Panc1 (cell line): ENCODE results near the gene KLK8. TPM values are rescaled to one million over a fixed set of nuclear protein-coding genes. Genes with fewer than 3 reads are reported as not detected.

Experiments
- ATAC-seq: fragments of 200-7000 bp; cut with Tn5 transposase; 2 replicates; pipeline ENCODE4 v1.9.1; 2020; ENCODE audit warnings: mild to moderate bottlenecking, moderate library complexity
- Bru-seq: library from RNA; stranded (reverse); fragments of 400-500 nt; gene quantifications from one replicate; lab custom pipeline; 2021; lab: Mats Ljungman, UMichigan
- BruChase-seq, 2 experiments: library from RNA; stranded (reverse); fragments of 400-500 nt; gene quantifications; one replicate each; lab custom pipeline; 2021; lab: Mats Ljungman, UMichigan
- BruUV-seq: library from RNA; stranded (reverse); fragments of 400-500 nt; replicated peaks from 2 replicates; lab custom pipeline; 2021; lab: Mats Ljungman, UMichigan
- CTCF ChIA-PET: fragments of 300-600 bp; sonication (Branson Sonifier 250); formaldehyde crosslinking; loops from one replicate; lab custom pipeline; 2022; ENCODE audit warnings: antibody characterized with exemption; lab: Charles Lee
- POLR2A ChIA-PET: fragments of 300-600 bp; sonication (Branson Sonifier 250); formaldehyde crosslinking; loops from one replicate; lab custom pipeline; 2022; ENCODE audit warnings: antibody characterized with exemption; lab: Charles Lee
- DNase-seq: peaks from one replicate; pipeline ENCODE4 v3.0.0-alpha.2; 2010; ENCODE audit warnings: low read depth, low spot score
- H3K27ac ChIP-seq: 2 replicates; pipeline ENCODE4 v1.5.1; 2011; ENCODE audit warnings: mild to moderate bottlenecking, low read length, inconsistent platforms
- H3K27me3 ChIP-seq: fragments of 200-500 bp; sonication (Bioruptor generic); 2 replicates; pipeline ENCODE4 v1.6.0; 2014; ENCODE audit warnings: low read length, inconsistent platforms; ENCODE audit not compliant: control insufficient read depth, insufficient read depth
- H3K36me3 ChIP-seq: fragments of 200-500 bp; sonication (Bioruptor generic); 2 replicates; pipeline ENCODE4 v1.5.1; 2014; ENCODE audit warnings: inconsistent platforms, mild to moderate bottlenecking, low read length, moderate library complexity; ENCODE audit not compliant: control insufficient read depth, insufficient read depth
- H3K4me1 ChIP-seq: 2 replicates; pipeline ENCODE4 v1.5.1; 2011; ENCODE audit warnings: inconsistent platforms, mild to moderate bottlenecking, low read length, moderate library complexity; ENCODE audit not compliant: control insufficient read depth, insufficient read depth
- H3K4me3 ChIP-seq, 2 experiments: 2 replicates each; pipeline ENCODE4 v1.5.1; 2011 to 2012; ENCODE audit warnings: low read depth in 2 of 2, low read length in 2 of 2, mild to moderate bottlenecking in 2 of 2, inconsistent platforms in 1 of 2, moderate library complexity in 1 of 2
- H3K9me3 ChIP-seq: fragments of 200-500 bp; sonication (Bioruptor generic); 2 replicates; pipeline ENCODE4 v1.5.1; 2014; ENCODE audit warnings: low read depth, mild to moderate bottlenecking, inconsistent platforms, low read length, moderate library complexity; ENCODE audit not compliant: control insufficient read depth, insufficient read depth
- CTCF ChIP-seq: fragments of 450-650 bp; IDR thresholded peaks from 2 replicates; pipeline ENCODE4 v1.5.1; 2017; ENCODE audit warnings: mild to moderate bottlenecking
- POLR2AphosphoS5 ChIP-seq: IDR thresholded peaks from 2 replicates; pipeline ENCODE4 v1.6.1; 2012; ENCODE audit warnings: mild to moderate bottlenecking, low read depth, low read length, moderate library complexity
- SIN3A ChIP-seq: IDR thresholded peaks from 2 replicates; pipeline ENCODE4 v1.6.1; 2012; ENCODE audit warnings: low read depth, mild to moderate bottlenecking, low read length, moderate library complexity, borderline replicate concordance; ENCODE audit not compliant: insufficient read depth
- TCF7L2 ChIP-seq: IDR thresholded peaks from 2 replicates; pipeline ENCODE4 v1.6.1; 2011; ENCODE audit warnings: mild to moderate bottlenecking, low read depth, low read length, inconsistent platforms
- in situ Hi-C: cut with HindIII; loops from 2 replicates; pipeline ENCODE4 v1.10.0; 2016; ENCODE audit warnings: low sequenced_read_pairs, low pct_unique_long_range_greater_than_20kb
- intact Hi-C: fragments of 100-400 bp; cut with micrococcal nuclease; formaldehyde crosslinking; loops from one replicate; pipeline ENCODE4 v1.10.0; 2022; ENCODE audit not compliant: unreplicated experiment
- long read RNA-seq: library from polyadenylated mRNA; unstranded; transcript quantifications from one replicate; pipeline ENCODE4 v2.0.0, GENCODE V29; 2021; ENCODE audit not compliant: unreplicated experiment
- polyA plus RNA-seq: library from polyadenylated mRNA; unstranded; fragments of >200 nt; gene quantifications from one replicate; pipeline ENCODE4 v1.2.1, GENCODE V29; 2012; ENCODE audit warnings: missing spikeins; ENCODE audit not compliant: insufficient read length
- total RNA-seq: library from RNA; stranded (reverse); gene quantifications from one replicate; pipeline ENCODE4 v1.2.1, GENCODE V29; 2021; ENCODE audit not compliant: unreplicated experiment
- TF ChIP-seq, protein P1 (sequence below), 2 experiments: IDR thresholded peaks; 2 replicates each; pipeline ENCODE4 v1.6.1; 2011 to 2012; ENCODE audit warnings: low read depth in 2 of 2, control low read depth in 1 of 2, low read length in 1 of 2, mild to moderate bottlenecking in 1 of 2, moderate library complexity in 1 of 2; ENCODE audit not compliant: insufficient read depth in 1 of 2

The KLK8 gene
- not detected for total RNA-seq
- not detected for polyA plus RNA-seq
- not detected for Bru-seq, nascent RNA
- not detected for BruChase-seq, experiment 1, labeled RNA remaining after a 2-hour chase
- BruChase-seq, experiment 2, labeled RNA remaining after a 6-hour chase = not detected
- long read RNA-seq = 0 reads

DNA sequence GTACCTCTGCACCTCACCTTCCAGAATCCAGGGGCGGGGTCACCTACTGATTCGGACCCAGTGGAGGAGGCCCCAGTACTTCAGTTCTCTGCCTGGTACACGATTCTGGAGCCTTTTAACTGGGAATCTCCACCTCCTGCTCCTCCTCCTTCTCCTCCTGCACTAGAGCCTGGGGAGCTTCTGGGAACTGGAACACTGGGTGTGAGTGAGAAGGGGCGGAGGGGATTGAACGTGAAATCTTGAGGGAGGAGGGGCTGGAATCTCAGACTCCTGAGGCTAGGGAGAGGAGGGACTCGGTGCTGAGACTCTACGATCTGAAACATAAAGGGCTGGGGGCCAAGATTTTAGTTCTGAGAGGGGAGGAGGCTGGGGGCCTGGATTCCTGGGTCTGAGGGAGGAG lies at the start of gene KLK8:
KLK8 (minus strand) TSS at position 90 of the 400 bp plus-strand sequence. CDS start 437 bp downstream, outside the sequence.
- H3K9me3 ChIP-seq = no peaks in the 10 kb centered on the region
- ChIA-PET CTCF (interaction anchor here (0.7 kb wide), 1 partner anchor 17 kb away, joined by 9 read pairs; no protein-coding TSS in a partner anchor), POLR2A (interaction anchor here (0.8 kb wide), 1 partner anchor 55 kb away, joined by 4 read pairs; no protein-coding TSS in a partner anchor)
- H3K27ac ChIP-seq = no peak within 1 kb of the TSS
- no peaks in the 10 kb centered on the region for H3K4me1 ChIP-seq
- DNase-seq = no peak
- no peaks in the 10 kb centered on the region; the same call in 1 of the 2 replicates for H3K27me3 ChIP-seq
- in situ Hi-C loops = no loop called here
- H3K4me3 ChIP-seq = no peak within 1 kb of the TSS
- ATAC-seq = no peak
- no TSS peak for BruUV-seq
- intact Hi-C loops = no loop called here
- H3K36me3 ChIP-seq = no peaks in the 10 kb centered on the region
- TF ChIP-seq TCF7L2 (no peak), SIN3A (no peak), POLR2AphosphoS5 (no peak), CTCF (no peak)
- TF ChIP-seq, protein P1, sequence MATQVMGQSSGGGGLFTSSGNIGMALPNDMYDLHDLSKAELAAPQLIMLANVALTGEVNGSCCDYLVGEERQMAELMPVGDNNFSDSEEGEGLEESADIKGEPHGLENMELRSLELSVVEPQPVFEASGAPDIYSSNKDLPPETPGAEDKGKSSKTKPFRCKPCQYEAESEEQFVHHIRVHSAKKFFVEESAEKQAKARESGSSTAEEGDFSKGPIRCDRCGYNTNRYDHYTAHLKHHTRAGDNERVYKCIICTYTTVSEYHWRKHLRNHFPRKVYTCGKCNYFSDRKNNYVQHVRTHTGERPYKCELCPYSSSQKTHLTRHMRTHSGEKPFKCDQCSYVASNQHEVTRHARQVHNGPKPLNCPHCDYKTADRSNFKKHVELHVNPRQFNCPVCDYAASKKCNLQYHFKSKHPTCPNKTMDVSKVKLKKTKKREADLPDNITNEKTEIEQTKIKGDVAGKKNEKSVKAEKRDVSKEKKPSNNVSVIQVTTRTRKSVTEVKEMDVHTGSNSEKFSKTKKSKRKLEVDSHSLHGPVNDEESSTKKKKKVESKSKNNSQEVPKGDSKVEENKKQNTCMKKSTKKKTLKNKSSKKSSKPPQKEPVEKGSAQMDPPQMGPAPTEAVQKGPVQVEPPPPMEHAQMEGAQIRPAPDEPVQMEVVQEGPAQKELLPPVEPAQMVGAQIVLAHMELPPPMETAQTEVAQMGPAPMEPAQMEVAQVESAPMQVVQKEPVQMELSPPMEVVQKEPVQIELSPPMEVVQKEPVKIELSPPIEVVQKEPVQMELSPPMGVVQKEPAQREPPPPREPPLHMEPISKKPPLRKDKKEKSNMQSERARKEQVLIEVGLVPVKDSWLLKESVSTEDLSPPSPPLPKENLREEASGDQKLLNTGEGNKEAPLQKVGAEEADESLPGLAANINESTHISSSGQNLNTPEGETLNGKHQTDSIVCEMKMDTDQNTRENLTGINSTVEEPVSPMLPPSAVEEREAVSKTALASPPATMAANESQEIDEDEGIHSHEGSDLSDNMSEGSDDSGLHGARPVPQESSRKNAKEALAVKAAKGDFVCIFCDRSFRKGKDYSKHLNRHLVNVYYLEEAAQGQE (IDR thresholded peaks at IDR 0.05; ENCODE audit: insufficient read depth in 1 of 2, low read depth in 2 of 2, low read length in 1 of 2) = no peak

GRCh38 chr19:51047031-51047335 lies 45.6 kb upstream of the KLK8 start:
- Histone ChIP-seq H3K4me3 (no peak overlapping the region), H3K4me1 (no peaks in the 10 kb centered on the region), H3K27me3 (no peaks in the 10 kb centered on the region; the same call in 1 of the 2 replicates), H3K9me3 (no peaks in the 10 kb centered on the region), H3K36me3 (no peaks in the 10 kb centered on the region), H3K27ac (no peak overlapping the region)
- DNase-seq (no peak), ATAC-seq (no peak)
- intact Hi-C loops = no loop called here
- TF ChIP-seq CTCF = no peak
- TF ChIP-seq, protein P1 (IDR thresholded peaks at IDR 0.05; ENCODE audit: insufficient read depth in 1 of 2, low read depth in 2 of 2, low read length in 1 of 2) = no peak
- TF ChIP-seq TCF7L2 = no peak
- TF ChIP-seq POLR2AphosphoS5 = no peak
- no peak for TF ChIP-seq SIN3A
- CTCF ChIA-PET = no interaction called here
- no TSS peak for BruUV-seq
- POLR2A ChIA-PET = interaction anchor here (0.5 kb wide), 1 partner anchor 40 kb away, joined by 5 read pairs; no protein-coding TSS in a partner anchor
- in situ Hi-C loops = no loop called here
